HG03565 (cell line): ENCODE results near the gene CCDC106.

Source experiments
- ATAC-seq: cut with Tn5 transposase; IDR thresholded peaks from one replicate; pipeline ENCODE4 v1.9.1; 2021; ENCODE audit warnings: mild to moderate bottlenecking, moderate library complexity; ENCODE audit not compliant: unreplicated experiment

CCDC106 gene

DNA sequence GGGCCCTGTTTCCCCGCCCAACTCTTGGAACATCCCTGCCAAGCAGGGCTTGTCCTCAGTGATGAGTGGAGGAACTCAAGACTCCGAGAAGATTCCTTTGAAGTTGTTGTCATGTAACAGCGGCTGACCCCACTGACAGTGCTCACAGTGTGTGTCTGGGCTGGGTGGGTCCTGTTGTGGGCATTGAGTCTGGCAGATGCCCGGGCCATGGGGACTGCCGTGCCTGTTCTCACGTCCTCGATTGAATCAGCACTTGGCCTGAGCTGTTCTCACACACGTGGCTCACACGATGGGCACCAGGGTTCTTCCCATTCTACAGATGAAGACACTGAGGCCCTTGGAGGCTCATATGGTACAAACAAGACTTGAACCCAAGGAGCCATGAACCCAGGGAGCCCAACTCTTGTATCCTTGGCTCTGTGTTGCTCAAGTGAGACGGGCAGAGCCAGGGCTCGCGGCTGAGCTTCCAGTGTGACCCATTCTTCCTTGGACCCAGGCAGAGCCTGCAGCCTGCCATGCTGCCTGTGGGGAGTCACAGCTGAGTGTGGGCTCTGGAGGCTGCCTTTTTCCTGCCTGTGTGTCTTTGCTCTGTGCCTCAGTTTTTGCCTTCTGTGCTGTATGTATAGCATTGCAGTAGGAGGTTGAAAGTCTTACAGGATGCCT, 18.5 kb downstream of the CCDC106 start:
- no peak for ATAC-seq

DNA sequence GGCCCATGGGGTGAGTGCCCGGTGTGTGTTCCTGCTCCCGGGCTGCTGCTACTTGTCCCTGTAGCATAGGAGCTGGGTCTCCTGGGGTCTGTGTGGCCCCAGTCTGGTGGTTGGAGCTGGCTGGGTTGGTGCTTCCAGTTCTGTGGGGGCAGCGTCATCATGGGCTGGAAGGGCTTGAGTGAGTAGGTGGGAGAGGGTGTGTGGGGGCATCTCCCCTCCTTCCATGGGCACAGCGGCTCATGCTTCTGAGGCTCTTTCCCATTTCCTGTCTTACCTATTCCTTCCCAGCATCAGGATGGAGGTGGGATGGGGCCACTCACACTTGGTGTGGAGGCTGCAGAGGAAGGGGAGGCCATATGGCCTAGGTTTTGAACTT, 19.0 kb downstream of the CCDC106 start:
- no peak for ATAC-seq

DNA sequence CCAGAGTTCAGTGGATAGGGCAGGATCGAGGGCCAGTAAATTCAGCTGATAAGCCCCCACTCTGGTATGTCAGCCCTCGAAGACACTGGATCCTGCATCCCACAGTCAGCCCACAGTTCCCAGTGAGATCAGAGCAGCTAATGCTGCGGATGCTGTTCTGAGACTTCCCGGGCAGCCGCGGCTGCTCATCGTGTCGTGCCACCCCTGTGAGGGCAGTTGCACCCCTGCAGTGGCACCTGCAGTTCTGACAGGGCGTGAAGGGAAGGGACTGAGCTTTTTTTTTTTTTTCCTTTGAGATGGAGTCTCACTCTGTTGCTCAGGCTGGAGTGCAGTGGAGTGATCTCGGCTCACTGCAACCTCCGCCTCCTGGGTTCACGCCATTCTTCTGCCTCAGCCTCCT, 19.5 kb downstream of the CCDC106 start:
- ATAC-seq = no peak

DNA sequence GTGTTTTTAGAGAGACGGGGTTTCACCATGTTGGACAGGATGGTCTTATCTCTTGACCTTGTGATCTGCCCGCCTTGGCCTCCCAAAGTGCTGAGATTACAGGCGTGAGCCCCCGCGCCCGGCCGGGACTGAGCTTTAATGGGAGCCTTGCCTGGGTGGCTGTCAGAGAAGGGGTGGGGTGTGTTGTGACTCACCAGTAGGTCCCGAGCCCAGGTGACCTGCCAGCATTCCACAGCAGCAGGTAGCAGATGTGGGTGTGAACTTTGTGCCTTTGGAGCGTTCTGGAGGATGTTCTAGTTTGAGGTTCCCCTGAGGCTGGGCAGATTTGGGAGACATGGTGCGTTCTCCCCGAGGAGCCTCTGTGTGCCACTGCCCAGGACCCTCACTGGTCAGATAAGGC, 19.9 kb downstream of the CCDC106 start:
- ATAC-seq = no peak

DNA sequence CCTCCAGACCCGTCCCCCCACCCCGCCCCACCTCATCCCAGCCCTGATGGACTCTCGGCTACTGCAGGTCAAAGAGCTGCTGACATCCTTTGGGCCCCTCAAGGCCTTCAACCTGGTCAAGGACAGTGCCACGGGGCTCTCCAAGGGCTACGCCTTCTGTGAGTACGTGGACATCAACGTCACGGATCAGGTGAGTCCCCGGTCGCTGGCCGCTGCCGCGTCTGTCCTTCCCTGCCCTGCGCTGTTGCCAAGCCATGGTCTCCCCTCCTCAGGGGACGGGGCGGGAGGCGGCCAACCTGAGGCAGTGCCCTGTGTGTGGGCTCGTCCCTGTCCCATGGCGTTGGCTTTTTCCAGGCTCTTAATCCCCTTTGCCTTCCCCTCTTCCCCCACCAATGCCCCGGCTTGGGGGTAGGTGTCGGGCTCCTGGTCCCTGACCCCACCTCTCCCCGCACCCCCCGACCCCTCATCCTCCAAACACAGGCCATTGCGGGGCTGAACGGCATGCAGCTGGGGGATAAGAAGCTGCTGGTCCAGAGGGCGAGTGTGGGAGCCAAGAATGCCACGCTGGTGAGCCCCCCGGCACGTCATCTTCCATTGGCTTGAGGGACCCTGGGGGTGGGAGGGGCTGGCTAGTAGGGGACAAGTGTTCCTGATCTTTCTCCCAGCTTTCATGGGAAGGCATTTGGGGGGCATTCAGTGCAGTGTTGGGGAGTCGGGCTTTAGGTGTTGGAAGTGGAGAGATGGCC, 20.8 kb downstream of the CCDC106 start:
- no peak for ATAC-seq

DNA sequence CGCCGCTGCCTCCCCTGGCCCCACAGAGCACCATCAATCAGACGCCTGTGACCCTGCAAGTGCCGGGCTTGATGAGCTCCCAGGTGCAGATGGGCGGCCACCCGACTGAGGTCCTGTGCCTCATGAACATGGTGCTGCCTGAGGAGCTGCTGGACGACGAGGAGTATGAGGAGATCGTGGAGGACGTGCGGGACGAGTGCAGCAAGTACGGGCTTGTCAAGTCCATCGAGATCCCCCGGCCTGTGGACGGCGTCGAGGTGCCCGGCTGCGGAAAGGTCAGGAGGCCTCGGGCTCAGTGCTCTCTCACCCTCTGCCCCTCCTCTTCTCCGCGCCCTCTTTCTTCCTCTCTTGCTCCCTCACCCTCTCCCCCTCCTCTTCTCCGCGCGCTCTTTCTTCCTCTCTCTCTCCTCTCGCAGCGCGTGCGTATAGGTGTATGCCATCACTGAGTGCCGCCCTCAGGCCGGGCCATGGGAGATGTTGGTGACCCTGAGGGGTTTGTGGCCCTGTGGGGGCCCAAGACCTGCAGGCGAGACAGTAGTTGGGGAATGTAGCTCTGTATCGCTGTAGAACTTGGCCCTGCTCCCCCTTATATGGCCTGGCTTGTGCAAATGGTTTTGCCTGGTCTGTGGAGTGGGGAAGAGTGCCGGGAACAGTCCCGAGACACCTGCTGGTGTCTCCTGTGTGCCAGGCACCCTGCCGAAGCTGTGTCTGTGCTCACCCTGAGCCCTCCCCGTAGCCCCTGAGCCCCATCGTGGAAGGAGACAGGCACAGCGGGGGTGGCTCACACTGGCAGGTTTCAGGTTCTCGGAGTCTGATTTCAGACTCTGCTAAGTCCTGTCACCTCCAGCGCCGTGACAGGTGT, 21.6 kb downstream of the CCDC106 start:
- no peak for ATAC-seq

DNA sequence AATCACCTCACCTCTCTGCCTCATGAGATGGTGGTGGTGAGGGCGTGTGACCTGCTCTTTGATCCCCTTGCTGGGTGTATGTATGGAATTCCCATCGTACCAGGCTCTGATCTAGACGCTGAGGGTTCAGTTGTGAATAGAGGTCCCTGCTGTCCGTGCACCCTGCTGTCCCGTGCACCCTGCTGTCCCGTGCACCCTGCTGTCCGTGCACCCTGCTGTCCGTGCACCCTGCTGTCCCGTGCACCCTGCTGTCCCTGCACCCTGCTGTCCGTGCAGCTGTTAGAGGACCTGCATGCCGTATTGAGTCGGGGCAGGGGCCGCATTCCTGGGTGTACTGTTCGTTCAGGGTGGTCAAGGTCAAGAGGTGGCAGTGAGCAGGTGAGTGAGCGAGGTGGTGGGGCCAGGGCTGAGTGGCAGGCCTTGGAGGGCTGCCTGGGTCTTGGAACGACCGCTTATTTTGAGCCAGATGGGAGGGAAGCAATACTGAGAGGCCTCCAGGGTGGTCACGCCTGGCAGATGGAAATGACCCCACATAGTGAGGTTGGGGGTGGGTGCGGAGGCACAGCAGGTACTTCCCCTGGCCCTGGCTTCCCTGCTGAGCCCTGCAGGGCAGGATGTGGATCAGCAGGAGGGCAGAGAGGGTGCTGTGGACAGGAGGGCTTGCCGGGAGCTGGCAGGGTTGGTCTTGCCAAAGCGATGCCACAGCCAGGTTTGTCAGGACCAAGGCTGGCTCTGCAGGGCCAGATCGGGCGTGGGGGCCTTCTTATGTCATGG, 22.5 kb downstream of the CCDC106 start:
- ATAC-seq = no peak

DNA sequence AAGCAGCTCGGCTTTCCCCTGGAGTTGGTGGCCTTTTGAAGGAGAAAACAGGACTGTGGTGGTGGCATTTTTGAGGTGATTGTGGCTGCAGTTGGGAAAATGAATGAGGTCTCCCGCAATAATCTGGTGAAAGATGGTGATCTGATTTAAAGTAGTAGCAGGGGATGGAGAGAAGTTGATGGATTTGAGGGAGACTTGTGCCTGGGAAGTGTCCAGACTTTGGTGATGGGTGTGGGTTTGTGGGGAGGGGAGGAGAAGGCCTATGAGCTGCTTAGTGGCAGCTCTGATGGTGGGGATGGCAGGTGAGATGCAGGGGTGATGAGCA, 23.0 kb downstream of the CCDC106 start:
- no peak for ATAC-seq

DNA sequence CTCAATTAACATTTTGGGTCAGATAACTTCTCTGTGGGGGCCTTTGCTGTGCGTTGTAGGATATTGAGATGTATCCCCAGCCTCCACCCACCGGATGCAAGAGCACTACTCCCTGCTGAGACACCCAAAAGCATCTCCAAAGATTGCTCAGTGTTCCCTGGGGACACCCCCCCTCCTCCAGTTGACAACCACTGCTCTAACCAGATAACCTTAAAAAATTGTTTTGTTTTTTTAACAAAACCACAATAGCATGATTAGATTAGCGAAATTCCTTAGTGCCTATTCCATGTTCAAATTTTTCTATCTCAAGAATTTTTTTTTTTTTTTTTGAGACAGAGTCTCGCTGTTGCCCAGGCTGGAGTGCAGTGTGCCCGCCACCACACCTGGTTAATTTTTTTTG, 24.4 kb downstream of the CCDC106 start:
- ATAC-seq = no peak

DNA sequence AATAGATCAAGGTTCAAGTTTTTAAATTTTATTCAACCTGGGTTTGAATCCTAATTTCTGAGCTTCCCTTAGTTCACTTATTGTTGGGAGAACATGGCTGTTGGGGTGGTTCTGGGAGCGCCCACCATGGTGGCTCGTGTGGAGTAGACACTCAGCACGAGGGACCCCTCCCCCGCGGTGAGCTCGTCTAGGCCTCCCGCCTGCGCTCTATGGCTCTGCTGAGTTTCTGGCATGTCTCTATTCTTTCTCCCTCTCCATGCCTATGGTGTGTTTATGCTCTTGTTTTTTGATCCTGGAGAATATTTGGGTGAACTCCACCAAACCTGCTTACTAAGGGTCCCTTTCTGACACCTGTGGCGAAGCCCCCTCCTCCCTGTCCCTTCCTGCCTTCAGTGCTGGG, 25.5 kb downstream of the CCDC106 start:
- no peak for ATAC-seq

DNA sequence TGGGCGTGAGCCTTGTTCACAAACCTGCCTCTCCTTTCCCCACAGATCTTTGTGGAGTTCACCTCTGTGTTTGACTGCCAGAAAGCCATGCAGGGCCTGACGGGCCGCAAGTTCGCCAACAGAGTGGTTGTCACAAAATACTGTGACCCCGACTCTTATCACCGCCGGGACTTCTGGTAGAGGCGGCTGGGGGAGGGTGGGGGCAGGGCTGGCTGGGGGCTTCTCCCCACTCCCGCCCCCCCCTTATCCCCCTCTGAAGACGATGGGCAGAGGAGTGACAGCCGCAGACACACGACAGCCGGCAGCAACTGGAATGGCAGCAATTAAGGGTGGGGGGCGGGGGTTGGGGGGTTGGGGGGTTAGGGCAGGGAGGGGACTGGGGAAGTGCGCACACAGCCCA, 25.9 kb downstream of the CCDC106 start:
- no peak for ATAC-seq

DNA sequence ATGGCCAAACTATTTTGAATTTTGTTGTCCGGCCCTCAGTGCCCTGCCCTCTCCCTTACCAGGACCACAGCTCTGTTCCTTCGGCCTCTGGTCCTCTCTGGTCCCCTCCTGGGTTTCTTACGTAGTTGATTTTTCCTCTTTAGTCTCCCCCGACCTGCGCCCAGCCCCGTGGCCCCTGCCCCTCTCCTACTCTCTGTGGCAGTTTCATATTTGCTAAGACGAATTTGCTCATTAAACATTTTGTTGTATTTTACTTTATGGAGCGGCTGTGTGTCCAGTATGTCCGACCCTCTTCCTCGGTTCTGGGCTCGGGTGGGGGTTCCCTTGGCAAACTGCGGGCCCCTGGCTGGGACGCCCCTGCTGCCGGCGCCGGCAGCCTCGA, 26.4 kb downstream of the CCDC106 start:
- ATAC-seq = no peak

DNA sequence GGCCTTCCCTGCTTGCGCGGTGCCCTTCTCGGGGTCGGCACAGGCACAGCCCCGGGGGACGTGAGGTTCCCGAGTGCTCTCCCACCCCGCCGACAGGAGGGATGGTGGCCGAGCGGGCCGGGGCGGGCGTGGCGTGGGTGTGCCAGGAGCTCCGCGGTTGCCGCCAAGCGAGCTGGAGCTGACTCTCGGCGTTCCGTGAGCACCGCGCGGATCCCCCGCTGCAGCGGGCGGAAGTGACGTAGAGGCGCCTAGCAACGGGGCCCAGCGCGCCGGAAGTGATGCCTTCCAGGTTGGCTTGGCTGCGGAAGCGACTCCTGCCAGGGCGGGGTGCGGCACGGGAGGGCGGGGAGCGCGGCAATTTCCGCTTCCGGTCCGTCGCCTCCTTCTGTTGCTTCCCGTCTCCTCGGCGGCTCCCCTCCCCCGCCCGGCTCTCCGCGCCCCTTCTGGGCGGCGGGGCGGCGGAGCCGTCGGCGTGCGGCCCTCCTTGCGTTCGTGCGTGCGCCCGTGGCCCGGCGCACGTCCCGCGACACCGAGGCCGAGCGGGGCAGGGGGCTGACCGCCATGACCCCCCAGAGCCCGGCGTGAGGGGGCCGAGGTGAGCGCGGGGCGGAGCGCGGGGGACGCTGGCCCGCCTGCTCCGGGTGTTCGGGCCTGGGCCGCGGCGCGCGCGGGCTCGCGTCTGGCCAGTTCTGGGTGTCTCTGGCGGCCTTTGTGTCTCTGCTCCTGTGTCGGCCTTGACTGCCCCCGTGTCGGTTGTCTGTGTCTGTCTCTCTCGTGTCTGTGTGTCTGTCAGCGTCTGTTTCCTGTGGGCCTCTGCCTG, 27.0 kb downstream of the CCDC106 start, which contains the start of gene EPN1:
Gene EPN1 (plus strand): TSS at position 386 of the 820 bp plus-strand sequence. CDS start 3,402 bp downstream, outside the sequence.
- peak; percentile 49 for ATAC-seq

DNA sequence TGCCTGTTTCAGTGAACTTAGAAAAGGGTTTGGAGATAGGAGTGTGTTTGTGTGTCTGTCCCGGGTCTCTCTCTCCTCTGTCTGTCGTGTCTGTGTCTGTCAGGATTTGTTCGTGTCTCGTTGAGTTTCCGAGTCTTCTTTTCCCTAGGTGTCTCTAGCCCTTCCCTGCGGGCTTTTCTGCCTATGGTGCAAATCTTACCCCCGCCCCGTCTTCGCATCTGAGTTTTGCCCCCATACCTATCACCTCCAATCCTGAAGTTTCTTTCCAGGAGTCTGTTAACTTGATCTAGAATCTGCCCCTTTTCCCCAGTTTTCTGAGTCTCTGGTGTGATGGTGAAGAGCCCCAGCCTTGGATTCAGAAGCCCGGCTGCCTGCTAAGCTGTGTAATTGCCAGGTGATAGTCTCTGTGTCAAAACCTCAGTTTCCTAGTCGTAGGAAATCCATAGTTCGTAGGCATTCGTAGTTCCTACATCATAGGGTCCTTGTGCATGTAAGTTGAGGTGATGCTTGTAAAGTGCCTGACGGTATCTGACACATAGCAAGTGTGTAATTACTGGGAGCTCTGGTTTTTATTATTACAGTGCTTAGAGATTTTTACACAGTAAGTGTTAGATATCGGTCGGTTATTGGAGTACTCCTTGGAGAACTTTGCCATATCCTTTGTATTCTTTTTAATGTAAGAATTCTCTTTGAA, 27.8 kb downstream of the CCDC106 start:
- ATAC-seq = no peak

DNA sequence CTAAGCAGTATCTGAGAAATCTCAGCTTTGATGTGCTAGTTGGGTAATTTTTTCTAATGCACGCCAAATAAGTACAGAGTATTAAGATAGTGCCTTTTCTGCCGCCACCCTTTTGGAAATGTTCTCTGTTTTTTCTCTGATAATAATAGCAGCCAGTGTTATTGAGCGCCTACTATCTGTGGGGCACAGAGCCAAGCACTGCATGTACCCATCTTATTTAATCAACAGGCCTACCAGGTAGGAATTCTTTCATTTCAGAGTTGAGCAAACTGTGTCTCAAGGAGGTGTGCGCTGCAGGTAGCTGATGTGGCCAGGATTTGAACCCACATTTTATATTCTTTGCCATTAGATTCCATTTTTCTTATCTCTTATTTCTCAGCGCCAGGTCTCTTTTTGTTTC, 28.4 kb downstream of the CCDC106 start:
- no peak for ATAC-seq

DNA sequence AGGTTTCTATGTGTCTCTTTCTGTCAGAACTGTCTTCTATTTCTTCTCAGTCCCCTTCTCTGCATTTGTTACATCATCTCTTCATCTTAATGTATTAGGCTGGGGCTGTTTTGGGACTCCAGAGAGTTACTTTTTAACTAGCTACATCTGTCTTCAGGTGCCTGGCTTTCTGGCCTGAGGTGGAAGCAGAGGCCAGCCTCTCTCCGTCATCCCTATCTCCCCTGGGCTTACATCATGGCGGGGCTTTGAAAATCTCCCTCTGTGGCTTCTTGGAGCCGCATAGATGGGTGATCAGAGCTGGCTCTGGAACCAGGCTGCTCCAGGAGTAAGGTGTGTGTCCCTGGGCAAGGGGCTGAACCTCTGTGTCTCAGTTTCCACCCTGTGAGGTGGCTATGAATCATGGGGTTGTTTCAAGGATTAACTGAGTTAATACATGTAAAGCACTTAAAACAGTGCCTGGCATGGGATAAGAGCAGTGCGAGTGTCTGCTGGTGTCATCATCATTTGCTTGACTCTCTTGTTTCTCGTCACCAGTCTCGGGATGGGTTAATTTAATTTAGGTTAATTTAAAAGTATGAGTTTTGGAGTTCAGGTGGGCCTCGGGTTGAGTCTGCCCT, 29.0 kb downstream of the CCDC106 start:
- no peak for ATAC-seq

DNA sequence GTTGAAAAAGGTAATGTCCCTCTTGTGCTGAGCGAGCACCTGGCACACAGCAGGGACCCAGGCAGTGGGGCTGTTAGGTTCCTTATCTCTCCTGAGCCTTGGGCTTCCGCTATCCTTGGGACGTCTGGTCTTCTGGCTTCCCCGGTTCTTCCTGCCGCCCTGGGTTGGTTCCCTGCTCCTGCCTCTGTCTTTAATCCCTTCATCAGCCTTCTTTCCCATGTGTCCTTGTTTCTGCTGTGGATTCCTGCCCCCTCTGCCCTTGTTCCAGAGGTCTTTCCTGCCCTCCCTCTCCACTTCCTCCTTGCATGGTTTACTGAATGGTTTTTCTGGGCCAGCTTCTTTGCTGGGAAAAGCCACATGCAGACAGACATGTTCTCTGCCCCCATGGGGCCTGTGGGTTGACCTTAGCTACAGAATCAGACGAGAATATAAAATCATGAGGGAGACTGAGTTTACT, 29.6 kb downstream of the CCDC106 start:
- no peak for ATAC-seq

DNA sequence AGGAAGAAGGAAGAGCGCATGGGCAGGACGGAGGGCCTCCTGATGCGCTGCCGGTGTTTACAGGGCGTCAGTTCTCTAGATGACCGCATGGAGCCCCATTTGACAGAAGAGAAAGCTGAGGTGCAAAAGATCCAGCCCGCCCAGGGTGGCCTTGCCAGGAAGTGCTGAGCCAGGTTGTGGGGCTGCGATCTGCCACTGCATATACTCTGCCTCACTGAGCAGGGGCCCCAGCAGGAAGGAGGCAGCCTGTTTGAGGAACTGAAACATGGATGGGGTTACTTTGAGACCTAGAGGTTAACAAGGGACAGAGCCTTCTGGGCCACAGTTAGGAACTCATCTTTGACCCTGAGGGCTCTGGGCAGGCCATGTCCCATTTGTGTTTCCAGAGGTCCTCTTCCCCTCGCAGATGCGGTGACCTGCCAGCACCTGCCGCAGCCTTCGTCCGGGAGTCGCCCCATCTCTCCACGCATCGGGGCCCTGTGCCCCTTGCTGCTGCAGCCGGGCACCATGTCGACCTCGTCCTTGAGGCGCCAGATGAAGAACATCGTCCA, 30.2 kb downstream of the CCDC106 start:
- ATAC-seq = peak; percentile 61
